Medulla oblongata (tissue), 1 donor: ENCODE results near the gene THRSP.

ENCODE experiments used
- DNase-seq: peaks from one replicate; pipeline ENCODE4 v3.0.0-alpha.2; 2015; ENCODE audit errors: extremely low spot score

The THRSP gene

DNA sequence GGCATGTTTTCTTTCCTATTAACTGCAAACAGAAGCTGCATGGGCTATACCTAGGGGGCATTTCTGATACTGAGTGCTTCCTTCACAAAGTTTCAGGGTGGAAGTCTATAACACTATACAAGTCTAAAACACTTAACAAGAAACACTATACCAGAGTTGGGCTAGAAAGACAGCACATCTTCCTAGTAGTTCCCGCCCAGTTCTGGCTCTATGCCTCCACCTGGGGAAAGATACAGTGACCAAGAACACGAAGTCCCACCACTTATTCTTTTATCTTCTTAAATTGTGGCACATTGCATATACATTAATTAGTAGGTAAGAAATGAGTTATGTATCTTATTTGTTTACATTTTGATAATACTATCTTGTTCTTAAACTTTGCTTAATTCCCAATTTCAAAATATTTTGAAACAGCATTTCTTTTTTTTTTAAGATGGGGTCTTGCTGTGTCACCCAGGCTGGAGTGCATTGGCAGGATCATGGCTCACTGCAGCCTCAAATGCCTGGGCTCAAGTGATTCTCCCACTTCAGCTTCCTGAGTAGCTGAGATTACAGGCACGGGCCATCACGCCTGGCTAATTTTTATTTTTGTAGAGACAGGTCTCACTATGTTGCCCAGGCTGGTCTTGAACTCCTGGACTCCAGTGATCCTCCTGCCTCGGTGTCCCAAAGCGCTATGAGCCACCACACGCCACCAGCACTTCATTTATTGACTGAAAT is 34.2 kb downstream of the THRSP start:
- no peak for DNase-seq

GRCh38 chr11:78099666-78100065 is 36.0 kb downstream of the THRSP start:
- DNase-seq = no peak

DNA sequence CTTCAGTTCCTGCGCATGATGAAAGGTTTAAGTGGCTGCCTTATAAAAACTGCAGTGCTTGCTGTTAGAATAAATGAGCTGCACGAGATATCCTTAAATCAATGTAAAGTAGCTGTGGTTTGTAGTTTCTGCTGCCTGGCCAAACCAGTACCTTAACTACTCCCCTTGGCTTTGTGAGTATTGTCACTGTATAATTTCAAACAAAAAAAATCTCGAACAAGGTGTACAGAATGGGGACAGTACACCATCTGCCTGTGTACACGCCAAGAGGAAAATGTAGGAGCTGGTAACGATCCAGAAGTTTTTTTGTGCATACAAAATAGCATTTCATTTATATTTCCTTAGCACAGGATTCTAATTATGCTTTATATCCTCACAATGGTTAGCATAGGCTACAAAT is 36.6 kb downstream of the THRSP start:
- DNase-seq = no peak

DNA sequence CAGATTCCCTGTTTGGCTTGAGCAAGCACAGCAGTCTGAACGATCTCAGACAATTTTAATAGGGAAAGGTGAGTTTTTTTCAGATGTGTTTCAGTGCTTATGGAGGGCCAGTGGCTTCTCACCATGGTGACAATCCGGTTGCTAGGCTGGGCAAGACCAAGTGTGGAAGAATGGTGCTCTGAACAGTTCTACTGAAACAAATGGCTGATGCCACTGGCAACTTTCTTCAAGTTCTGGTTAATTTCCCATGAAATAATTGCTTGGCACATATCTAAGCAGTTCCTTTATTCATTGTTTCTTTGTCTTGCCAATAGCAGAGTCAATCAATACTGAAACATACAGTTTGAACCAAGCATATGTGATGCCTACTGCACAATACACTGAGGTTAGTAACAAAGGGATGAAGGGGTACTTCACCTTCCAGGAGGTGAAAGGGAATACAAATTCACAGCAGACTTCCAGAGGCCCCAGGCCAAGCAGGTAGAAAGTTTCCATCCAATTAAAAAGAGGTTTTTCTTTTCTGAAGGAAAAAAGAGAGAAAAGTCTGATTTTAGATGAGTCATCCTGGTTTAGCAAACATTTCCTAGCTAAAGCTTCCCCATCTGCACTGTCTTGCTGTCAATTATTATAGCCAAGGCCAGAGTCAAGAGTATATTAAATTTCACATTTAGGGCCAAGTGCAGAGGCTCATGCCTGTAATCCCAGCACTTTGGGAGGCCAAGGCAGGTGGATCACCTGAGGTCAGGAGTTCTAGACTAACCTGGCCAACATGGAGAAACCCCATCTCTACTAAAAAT is 37.2 kb downstream of the THRSP start:
- peak; percentile 57 for DNase-seq

DNA sequence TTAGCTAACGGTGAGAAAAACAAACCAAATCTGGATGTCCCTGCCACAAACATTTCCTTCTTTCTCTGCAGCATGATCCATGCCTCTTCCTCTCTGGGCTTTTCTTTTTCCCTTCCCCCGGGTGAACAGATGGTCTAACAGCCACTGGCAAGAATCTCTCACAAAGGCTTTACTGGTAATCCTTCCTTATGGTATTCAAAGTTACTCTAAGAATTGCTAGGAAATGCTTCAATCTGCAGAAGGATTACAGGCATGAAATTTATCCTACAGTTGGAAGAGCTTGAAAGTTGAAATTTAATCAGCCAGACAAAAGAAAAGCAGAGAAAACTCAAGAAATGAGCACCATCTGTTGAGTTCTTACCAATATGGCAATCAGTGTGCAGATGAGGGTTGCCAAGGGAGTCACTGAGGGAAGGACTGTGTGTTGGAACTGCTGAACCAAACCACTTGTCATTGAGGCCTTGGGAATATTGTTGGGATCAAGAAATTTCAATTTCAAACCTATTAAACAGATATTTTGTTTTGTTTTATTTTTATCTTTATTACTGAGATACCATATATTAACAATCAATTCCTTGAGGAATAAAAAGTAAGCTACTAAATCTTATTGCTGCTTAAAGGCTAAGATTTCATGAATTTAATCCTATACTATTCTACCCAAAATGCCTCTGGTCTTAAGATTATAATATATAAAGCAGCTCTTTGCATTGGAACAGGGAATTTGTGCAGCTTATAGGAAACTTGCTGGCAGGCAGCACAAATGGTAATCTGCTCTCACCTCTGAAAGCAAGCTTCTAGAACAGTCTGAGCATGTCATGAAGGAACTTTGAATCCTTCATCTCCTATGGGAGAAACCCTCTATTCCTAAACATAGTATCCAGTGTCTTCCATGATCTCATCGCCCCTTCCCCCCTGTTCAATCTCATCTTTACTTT is 45.7 kb downstream of the THRSP start:
- no peak for DNase-seq

DNA sequence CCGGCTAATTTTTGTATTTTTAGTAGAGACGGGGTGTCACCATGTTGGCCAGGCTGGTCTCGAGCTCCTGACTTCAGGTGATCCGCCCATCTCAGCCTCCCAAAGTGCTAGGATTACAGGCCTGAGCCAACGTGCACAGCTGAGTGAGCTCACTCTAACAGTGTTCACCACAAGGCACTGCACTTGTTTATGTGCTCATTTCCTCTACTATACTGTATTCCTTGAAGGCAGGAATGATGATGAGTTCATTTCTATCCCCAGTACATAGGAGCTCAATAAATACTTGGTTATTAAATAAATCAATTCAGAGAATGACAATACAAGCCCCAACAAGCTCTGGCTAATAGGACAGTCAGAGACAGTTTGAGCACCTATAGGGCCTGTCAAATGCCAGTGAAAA is 46.7 kb downstream of the THRSP start:
- no peak for DNase-seq

GRCh38 chr11:78110830-78111229 is 47.2 kb downstream of the THRSP start:
- DNase-seq = no peak

DNA sequence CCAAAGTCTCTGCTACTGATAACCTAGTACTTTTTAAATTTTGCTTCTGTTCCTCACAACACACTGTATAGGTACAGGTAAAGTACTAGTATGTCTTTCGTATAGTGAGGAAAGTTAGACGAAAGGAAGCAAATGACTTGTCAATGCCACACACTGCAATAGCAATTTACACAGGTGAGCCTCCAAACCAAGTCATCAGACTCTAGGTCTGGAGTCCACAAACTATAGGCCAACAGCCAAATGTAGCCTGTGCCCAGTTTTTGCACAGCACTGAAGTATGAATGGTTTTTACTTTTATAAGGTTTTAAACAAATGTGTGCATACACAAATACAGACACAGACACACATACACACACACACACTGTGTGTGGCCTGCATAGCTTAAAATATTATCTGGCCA is 47.6 kb downstream of the THRSP start:
- DNase-seq = no peak

DNA sequence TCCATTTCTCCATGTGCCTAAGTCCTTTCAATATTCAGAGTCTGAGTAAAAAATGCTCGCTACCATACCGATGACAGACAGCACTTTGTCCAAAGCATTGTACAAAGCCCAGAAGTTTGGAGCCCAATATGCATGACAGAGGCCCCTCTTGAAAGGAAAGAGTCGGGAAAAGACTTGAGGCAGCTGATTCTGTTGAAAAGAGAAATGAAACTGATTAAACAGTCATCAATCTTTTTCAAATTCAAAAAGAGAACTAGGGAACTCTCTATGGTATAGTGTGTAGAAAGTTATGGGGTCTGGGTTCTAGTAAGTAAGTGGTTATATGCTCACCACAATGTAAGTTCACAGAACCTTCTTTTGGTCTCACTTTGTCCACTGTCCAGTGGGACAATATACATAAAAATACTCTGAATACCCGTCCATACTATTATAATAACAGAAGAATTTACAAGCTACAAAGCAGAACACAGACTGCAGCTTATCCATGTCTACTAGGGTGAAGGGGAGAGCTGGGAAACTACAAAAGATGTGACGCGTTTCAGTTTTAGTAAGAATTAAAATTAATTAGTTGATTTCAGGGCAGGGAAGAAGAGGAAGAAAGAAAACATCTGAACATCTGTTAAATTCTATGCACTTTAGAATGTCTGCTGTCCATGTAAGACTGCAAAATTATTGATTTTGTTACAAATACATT is 49.1 kb downstream of the THRSP start:
- no peak for DNase-seq
